CD14-positive monocyte (primary cell): Measurements from ENCODE around the gene RBM44. TPM values are rescaled to one million over a fixed set of nuclear protein-coding genes. Genes with fewer than 3 reads are reported as not detected.
A peak's percentile ranks its signal among the peaks of the same experiment; 100 is the strongest.

Experiments used
- DNase-seq, 3 donors: peaks; one replicate each; pipeline ENCODE4 v3.0.0-alpha.2; 2011 to 2022
- H2AFZ ChIP-seq: 2 replicates; pipeline ENCODE4 v1.6.0; 2012; ENCODE audit warnings: mild to moderate bottlenecking, low read depth, low read length, inconsistent platforms; ENCODE audit not compliant: insufficient read depth, poor library complexity, severe bottlenecking
- H3K27ac ChIP-seq, 2 donors: 1 replicate in 1 of 2; 2 replicates in 1 of 2; pipeline ENCODE4 v1.5.1; 2012 to 2013; ENCODE audit warnings: low read length in 2 of 2, control low read depth in 1 of 2, inconsistent platforms in 1 of 2, low read depth in 1 of 2, mild to moderate bottlenecking in 1 of 2
- H3K27me3 ChIP-seq, 2 donors: one replicate each; pipeline versions ENCODE4 v1.6.0 to v1.6.1; 2011 to 2013; ENCODE audit warnings: low read length in 2 of 2; ENCODE audit not compliant: control insufficient read depth in 2 of 2, insufficient read depth in 2 of 2
- H3K36me3 ChIP-seq, 2 donors: replicated peaks in 1 of 2; 1 replicate in 1 of 2; 2 replicates in 1 of 2; pipeline versions ENCODE4 v1.5.1 to v1.6.1; 2012 to 2013; ENCODE audit warnings: low read length in 2 of 2, control low read depth in 1 of 2, inconsistent platforms in 1 of 2, mild to moderate bottlenecking in 1 of 2; ENCODE audit not compliant: insufficient read depth in 2 of 2, control insufficient read depth in 1 of 2
- H3K4me1 ChIP-seq, 2 donors: 1 replicate in 1 of 2; 2 replicates in 1 of 2; pipeline versions ENCODE4 v1.5.1 to v1.6.1; 2012 to 2013; ENCODE audit warnings: low read length in 2 of 2, control low read depth in 1 of 2, inconsistent platforms in 1 of 2, mild to moderate bottlenecking in 1 of 2, moderate library complexity in 1 of 2; ENCODE audit not compliant: insufficient read depth in 2 of 2, control insufficient read depth in 1 of 2
- H3K4me2 ChIP-seq: replicated peaks from 2 replicates; pipeline ENCODE3; 2012; ENCODE audit warnings: low read length, moderate library complexity, mild to moderate bottlenecking; ENCODE audit not compliant: poor library complexity, severe bottlenecking; ENCODE audit errors: extremely low read depth
- H3K4me3 ChIP-seq, 3 experiments: fragments of 200-600 bp in 1 of 3; sonication (generic) in 1 of 3; replicated peaks in 1 of 3; 1 replicate in 2 of 3; 2 replicates in 1 of 3; pipeline ENCODE4 v1.5.1; 2011 to 2013; ENCODE audit warnings: low read length in 3 of 3, mild to moderate bottlenecking in 3 of 3, control low read depth in 2 of 3, low read depth in 2 of 3, inconsistent platforms in 1 of 3, moderate library complexity in 1 of 3
- H3K79me2 ChIP-seq: 2 replicates; pipeline ENCODE4 v1.6.0; 2012; ENCODE audit warnings: mild to moderate bottlenecking, control low read depth, inconsistent platforms, low read length, moderate library complexity; ENCODE audit not compliant: insufficient read depth
- H3K9ac ChIP-seq: 2 replicates; pipeline ENCODE4 v1.6.0; 2017; ENCODE audit warnings: low read length, mild to moderate bottlenecking; ENCODE audit not compliant: insufficient read depth, poor library complexity, severe bottlenecking
- H3K9me3 ChIP-seq, 2 donors: replicated peaks in 1 of 2; 1 replicate in 1 of 2; 2 replicates in 1 of 2; pipeline versions ENCODE4 v1.5.1 to v1.6.1; 2012 to 2013; ENCODE audit warnings: low read length in 2 of 2, control low read depth in 1 of 2; ENCODE audit not compliant: control insufficient read depth in 1 of 2, insufficient read depth in 1 of 2
- H4K20me1 ChIP-seq: 2 replicates; pipeline ENCODE4 v1.6.0; 2012; ENCODE audit warnings: mild to moderate bottlenecking, low read length, control low read depth, moderate library complexity; ENCODE audit not compliant: insufficient read depth
- H3K27ac Mint-ChIP-seq, 7 donors: one replicate each; pipeline ENCODE4 v1.8.0; 2020; ENCODE audit warnings: mild to moderate bottlenecking in 7 of 7, mixed read lengths in 7 of 7, moderate library complexity in 6 of 7, inconsistent platforms in 2 of 7
- H3K27me3 Mint-ChIP-seq, 3 donors: one replicate each; pipeline ENCODE4 v1.8.0; 2021 to 2022; ENCODE audit warnings: low read depth in 3 of 3, mild to moderate bottlenecking in 3 of 3, mixed read lengths in 3 of 3, moderate library complexity in 3 of 3, inconsistent platforms in 1 of 3
- H3K36me3 Mint-ChIP-seq, 2 donors: one replicate each; pipeline ENCODE4 v1.8.0; 2020; ENCODE audit warnings: mixed read lengths in 2 of 2, inconsistent platforms in 1 of 2, mild to moderate bottlenecking in 1 of 2
- H3K4me1 Mint-ChIP-seq: one replicate; pipeline ENCODE4 v1.8.0; 2020; ENCODE audit warnings: mild to moderate bottlenecking, mixed read lengths
- H3K4me3 Mint-ChIP-seq, 2 donors: one replicate each; pipeline ENCODE4 v1.8.0; 2020; ENCODE audit warnings: mild to moderate bottlenecking in 2 of 2, mixed read lengths in 2 of 2, moderate library complexity in 1 of 2
- H3K9me3 Mint-ChIP-seq, 7 donors: one replicate each; pipeline ENCODE4 v1.8.0; 2020 to 2022; ENCODE audit warnings: mixed read lengths in 7 of 7, mild to moderate bottlenecking in 6 of 7, moderate library complexity in 6 of 7, inconsistent platforms in 2 of 7
- CTCF ChIP-seq: fragments of 200-600 bp; IDR thresholded peaks from one replicate; pipeline ENCODE4 v1.8.0; 2022; ENCODE audit warnings: antibody characterized with exemption, mild to moderate bottlenecking
- WGBS: methylation state at CpG from one replicate; pipeline ENCODE4 v1.1.5; 2013; ENCODE audit warnings: missing lambda C conversion rate; ENCODE audit not compliant: insufficient coverage; 5-methylcytosine and 5-hydroxymethylcytosine counted together
- intact Hi-C, 2 donors: fragments of 100-400 bp; cut with micrococcal nuclease; formaldehyde crosslinking; loops; one replicate each; pipeline versions ENCODE4 v1.15.0 to v1.15.1; 2023
- polyA plus RNA-seq, 3 donors: library from polyadenylated mRNA; depleted of rRNA in 1 of 3; unstranded in 2 of 3; stranded (reverse) in 1 of 3; fragments of 300-500 nt in 2 of 3; fragments of >200 nt in 1 of 3; fragmentation: Illumina TruSeq in 2 of 3; gene quantifications; 1 replicate in 2 of 3; 2 replicates in 1 of 3; pipeline ENCODE4 v1.2.3, GENCODE V29; 2012 to 2021

The RBM44 gene
- polyA plus RNA-seq, 3 donors: 0.07 to 1.5 TPM; not detected in 1

GRCh38 chr2:237799060-237799428 is 465 bp downstream of the RBM44 start:
- WGBS: 93% methylated on average over 34 of the region's 34 CpGs
- no peak overlapping the region for H2AFZ ChIP-seq
- peaks cover 18 to 26% of the 10 kb centered on the region in 2 donors for H3K9me3 ChIP-seq
- Mint-ChIP-seq H3K4me3 (no peak overlapping the region), H3K4me1 (no peaks in the 10 kb centered on the region), H3K9me3 (peaks cover 18 to 32% (median 22%) of the 10 kb centered on the region in 7 donors), H3K27me3 (peaks cover 1 to 3% (median 1%) of the 10 kb centered on the region in 3 donors), H3K36me3 (peaks cover 0 to 18% of the 10 kb centered on the region in 2 donors), H3K27ac (no peak overlapping the region)
- no peaks in the 10 kb centered on the region for H3K27me3 ChIP-seq
- TF ChIP-seq CTCF: no peak
- intact Hi-C loops: no loop called here
- H3K27ac ChIP-seq: no peak overlapping the region
- H3K79me2 ChIP-seq: no peaks in the 10 kb centered on the region
- no peak overlapping the region for H3K4me2 ChIP-seq
- no peaks in the 10 kb centered on the region for H3K4me1 ChIP-seq
- no peak overlapping the region for H3K9ac ChIP-seq
- H3K36me3 ChIP-seq: no peaks in the 10 kb centered on the region
- no peak overlapping the region for H3K4me3 ChIP-seq
- no peak for DNase-seq
- H4K20me1 ChIP-seq: no peaks in the 10 kb centered on the region

DNA sequence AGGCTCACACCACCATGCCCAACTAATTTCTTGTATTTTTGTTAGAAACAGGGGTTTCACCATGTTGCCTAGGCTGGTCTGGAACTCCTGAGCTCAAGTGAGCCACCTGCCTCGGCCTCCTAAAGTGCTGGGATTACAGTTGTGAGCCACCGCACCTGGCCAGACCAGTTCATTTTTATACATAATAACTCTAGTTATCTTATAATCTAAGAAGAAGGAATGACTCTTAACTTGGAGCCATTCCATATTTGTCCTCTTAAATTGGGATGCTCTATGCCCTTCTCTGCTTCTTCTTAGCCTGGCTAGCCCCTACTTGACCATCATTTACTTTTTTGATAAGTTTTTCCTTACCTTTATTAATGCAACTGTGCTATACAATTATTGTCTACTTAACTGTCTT is 2.9 kb downstream of the RBM44 start:
- WGBS: no CpG with 5 or more reads among the region's 2 CpGs
- H3K4me1 Mint-ChIP-seq: no peaks in the 10 kb centered on the region
- no peak overlapping the region for H3K4me3 Mint-ChIP-seq

More for the DNA sequence above, 2.9 kb downstream of the RBM44 start:
- Mint-ChIP-seq H3K36me3 (peaks cover 0 to 18% of the 10 kb centered on the region in 2 donors), H3K27ac (peak overlapping the region in 1 of 7 donors; percentile 75), H3K9me3 (peaks cover 18 to 31% (median 21%) of the 10 kb centered on the region in 7 donors), H3K27me3 (no peaks in the 10 kb centered on the region)
- intact Hi-C loops: no loop called here
- no peak overlapping the region for H3K27ac ChIP-seq
- no peak for TF ChIP-seq CTCF
- H2AFZ ChIP-seq: no peak overlapping the region
- no peaks in the 10 kb centered on the region for H3K27me3 ChIP-seq
- no peaks in the 10 kb centered on the region for H4K20me1 ChIP-seq
- H3K4me2 ChIP-seq: no peak overlapping the region
- no peaks in the 10 kb centered on the region for H3K4me1 ChIP-seq
- H3K9ac ChIP-seq: no peak overlapping the region
- DNase-seq: no peak
- peaks cover 18 to 26% of the 10 kb centered on the region in 2 donors for H3K9me3 ChIP-seq
- H3K4me3 ChIP-seq: no peak overlapping the region
- no peaks in the 10 kb centered on the region for H3K36me3 ChIP-seq
- H3K79me2 ChIP-seq: no peaks in the 10 kb centered on the region
